ENCODE measurements around the gene NDEL1. TPM values are rescaled to one million over a fixed set of nuclear protein-coding genes. Genes with fewer than 3 reads are reported as not detected.
A peak's percentile ranks its signal among the peaks of the same experiment; 100 is the strongest.

NDEL1 gene
- total RNA-seq, 1 donor from 2014 or later = 30.5 TPM

DNA sequence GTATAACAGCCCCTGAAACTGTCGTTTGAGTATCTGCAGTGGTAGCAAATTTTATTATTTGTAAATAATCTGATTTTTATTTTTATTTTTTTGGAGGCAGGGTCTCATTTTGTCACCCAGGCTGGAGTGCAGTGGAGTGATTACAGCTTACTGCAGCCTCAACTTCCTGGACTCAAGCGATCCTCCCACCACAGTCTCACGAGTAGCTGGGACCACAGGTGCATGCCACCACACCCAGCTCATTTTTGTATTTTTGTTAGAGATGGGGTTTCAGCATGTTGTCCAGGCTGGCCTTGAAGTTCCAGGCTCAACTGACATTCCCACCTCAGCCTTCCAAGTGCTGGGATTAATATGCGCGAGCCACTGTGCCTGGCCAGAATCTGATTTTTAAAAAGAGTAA, 2.8 kb downstream of the NDEL1 start:
- Mint-ChIP-seq H3K4me1 (ENCODE audit: low read depth) (peaks cover 11% of the 10 kb centered on the region), H3K36me3 (ENCODE audit: insufficient read depth) (peaks cover 4% of the 10 kb centered on the region), H3K27ac (no peak overlapping the region), H3K9me3 (ENCODE audit: low read depth) (no peaks in the 10 kb centered on the region), H3K4me3 (ENCODE audit: low read depth) (no peak overlapping the region), H3K27me3 (no peaks in the 10 kb centered on the region)
- TF ChIP-seq, protein P1, sequence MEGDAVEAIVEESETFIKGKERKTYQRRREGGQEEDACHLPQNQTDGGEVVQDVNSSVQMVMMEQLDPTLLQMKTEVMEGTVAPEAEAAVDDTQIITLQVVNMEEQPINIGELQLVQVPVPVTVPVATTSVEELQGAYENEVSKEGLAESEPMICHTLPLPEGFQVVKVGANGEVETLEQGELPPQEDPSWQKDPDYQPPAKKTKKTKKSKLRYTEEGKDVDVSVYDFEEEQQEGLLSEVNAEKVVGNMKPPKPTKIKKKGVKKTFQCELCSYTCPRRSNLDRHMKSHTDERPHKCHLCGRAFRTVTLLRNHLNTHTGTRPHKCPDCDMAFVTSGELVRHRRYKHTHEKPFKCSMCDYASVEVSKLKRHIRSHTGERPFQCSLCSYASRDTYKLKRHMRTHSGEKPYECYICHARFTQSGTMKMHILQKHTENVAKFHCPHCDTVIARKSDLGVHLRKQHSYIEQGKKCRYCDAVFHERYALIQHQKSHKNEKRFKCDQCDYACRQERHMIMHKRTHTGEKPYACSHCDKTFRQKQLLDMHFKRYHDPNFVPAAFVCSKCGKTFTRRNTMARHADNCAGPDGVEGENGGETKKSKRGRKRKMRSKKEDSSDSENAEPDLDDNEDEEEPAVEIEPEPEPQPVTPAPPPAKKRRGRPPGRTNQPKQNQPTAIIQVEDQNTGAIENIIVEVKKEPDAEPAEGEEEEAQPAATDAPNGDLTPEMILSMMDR (IDR thresholded peaks at IDR 0.05; ENCODE audit: unreplicated experiment) = no peak
- DNase-seq (ENCODE audit: low spot score, unreplicated experiment) = no peak

DNA sequence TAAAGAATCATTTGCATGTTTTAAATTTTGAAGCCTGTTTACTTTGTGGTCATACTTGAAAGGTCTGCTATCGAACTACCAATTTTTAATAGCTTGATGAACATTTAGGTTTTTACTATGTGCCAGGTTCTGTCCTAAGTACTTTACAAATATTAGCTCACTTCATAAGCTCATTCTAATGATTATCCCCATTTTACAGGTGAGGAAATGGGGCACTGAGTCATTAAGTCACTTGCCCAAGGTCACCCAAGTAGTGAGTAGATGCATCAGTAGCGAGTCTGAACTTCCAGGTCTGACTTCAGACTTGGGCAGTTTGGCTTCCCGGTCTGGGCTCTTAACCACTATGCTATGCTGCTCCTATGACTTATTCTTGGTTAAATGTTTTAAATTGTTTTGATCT, 4.0 kb downstream of the NDEL1 start:
- Mint-ChIP-seq H3K27ac (no peak overlapping the region), H3K4me3 (ENCODE audit: low read depth) (no peak overlapping the region), H3K36me3 (ENCODE audit: insufficient read depth) (peaks cover 7% of the 10 kb centered on the region), H3K9me3 (ENCODE audit: low read depth) (no peaks in the 10 kb centered on the region), H3K4me1 (ENCODE audit: low read depth) (peaks cover 11% of the 10 kb centered on the region), H3K27me3 (no peaks in the 10 kb centered on the region)
- no peak for DNase-seq (ENCODE audit: low spot score, unreplicated experiment)
- TF ChIP-seq, protein P1 (IDR thresholded peaks at IDR 0.05; ENCODE audit: unreplicated experiment) = no peak

DNA sequence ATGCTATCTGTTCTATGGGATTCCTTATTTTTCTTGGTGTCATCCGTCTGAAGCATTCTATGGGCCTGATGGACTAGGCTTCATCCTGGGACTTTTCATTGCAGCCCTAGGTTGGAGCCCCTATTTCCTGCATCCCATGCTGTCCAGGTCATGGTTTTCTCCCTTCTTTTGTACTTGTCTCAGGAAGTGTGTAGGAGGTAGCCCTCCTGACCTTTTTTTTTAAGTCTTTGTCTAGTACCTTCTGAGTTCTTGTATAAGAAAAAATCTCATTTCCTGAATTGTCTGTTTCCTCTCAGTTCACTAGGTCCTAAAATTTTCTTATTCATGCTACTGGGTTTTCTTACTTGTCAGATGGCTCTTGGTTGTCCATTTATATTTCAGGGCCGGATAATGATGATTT, 6.0 kb downstream of the NDEL1 start:
- no peaks in the 10 kb centered on the region for H3K9me3 Mint-ChIP-seq (ENCODE audit: low read depth)
- TF ChIP-seq, protein P1 (IDR thresholded peaks at IDR 0.05; ENCODE audit: unreplicated experiment) = no peak
- no peak overlapping the region for H3K4me3 Mint-ChIP-seq (ENCODE audit: low read depth)
- no peaks in the 10 kb centered on the region for H3K27me3 Mint-ChIP-seq
- peaks cover 5% of the 10 kb centered on the region for H3K4me1 Mint-ChIP-seq (ENCODE audit: low read depth)
- peak overlapping the region; percentile 23 for H3K27ac Mint-ChIP-seq
- peaks cover 7% of the 10 kb centered on the region for H3K36me3 Mint-ChIP-seq (ENCODE audit: insufficient read depth)
- no peak for DNase-seq (ENCODE audit: low spot score, unreplicated experiment)

DNA sequence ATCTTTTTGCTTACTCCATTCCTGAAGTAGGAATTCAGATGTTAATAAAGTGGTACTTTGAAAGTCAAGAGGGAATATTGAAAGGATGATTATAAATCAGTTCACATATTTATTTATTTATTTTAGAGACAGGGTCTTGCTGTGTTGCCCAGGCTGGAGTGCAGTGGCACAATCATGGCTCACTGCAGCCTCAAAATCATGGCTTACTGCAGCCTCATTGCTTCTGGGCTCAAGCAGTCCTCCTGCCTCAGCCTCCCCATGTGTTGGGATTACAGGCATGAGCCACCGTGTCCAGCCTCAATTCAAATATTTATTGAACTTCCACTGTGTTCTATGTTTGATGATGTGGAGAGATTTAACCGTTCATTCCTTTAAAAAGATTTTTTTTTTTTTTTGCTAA, 6.6 kb downstream of the NDEL1 start:
- H3K27ac Mint-ChIP-seq = no peak overlapping the region

DNA sequence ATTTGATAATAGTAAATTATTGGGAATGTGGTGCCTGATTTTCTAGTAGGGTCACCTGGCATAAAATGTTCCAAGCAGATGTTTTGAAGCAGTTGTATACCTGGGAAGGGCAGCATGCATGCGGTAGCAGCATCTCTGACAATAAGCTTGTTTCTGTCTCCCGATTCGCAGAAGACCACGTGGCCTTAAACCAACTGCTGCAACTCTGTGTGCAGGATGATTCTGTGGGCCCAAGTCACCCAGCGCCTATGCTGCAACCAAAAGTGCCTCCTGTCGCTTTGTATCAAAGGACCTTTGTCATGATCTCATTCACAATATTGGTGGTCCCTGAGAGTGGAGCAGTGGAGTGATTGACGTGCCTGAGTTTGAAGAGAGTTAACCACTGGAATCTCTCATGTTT, 8.1 kb downstream of the NDEL1 start:
- Mint-ChIP-seq H3K4me1 (ENCODE audit: low read depth) (peaks cover 6% of the 10 kb centered on the region), H3K4me3 (ENCODE audit: low read depth) (no peak overlapping the region), H3K36me3 (ENCODE audit: insufficient read depth) (peaks cover 16% of the 10 kb centered on the region), H3K27me3 (no peaks in the 10 kb centered on the region), H3K27ac (no peak overlapping the region), H3K9me3 (ENCODE audit: low read depth) (no peaks in the 10 kb centered on the region)
- no peak for DNase-seq (ENCODE audit: low spot score, unreplicated experiment)
- TF ChIP-seq, protein P1 (IDR thresholded peaks at IDR 0.05; ENCODE audit: unreplicated experiment) = no peak

More for the DNA sequence above, 6.6 kb downstream of the NDEL1 start:
- Mint-ChIP-seq H3K4me3 (ENCODE audit: low read depth) (no peak overlapping the region), H3K9me3 (ENCODE audit: low read depth) (no peaks in the 10 kb centered on the region), H3K4me1 (ENCODE audit: low read depth) (peaks cover 2% of the 10 kb centered on the region), H3K27me3 (no peaks in the 10 kb centered on the region), H3K36me3 (ENCODE audit: insufficient read depth) (peaks cover 7% of the 10 kb centered on the region)
- no peak for DNase-seq (ENCODE audit: low spot score, unreplicated experiment)
- TF ChIP-seq, protein P1 (IDR thresholded peaks at IDR 0.05; ENCODE audit: unreplicated experiment) = no peak
